GM10248 (cell line): Measurements from ENCODE around the gene SLC22A16.

Experiments
- CTCF ChIA-PET: fragments of 300-600 bp; sonication (Branson Sonifier 250); formaldehyde crosslinking; extraction: SDS; loops from one replicate; lab custom pipeline; 2021; ENCODE audit warnings: antibody characterized with exemption; lab: Yijun Ruan, JAX
- POLR2A ChIA-PET: fragments of 350-650 bp; sonication (Branson Sonifier 250); formaldehyde crosslinking; extraction: SDS; loops from one replicate; lab custom pipeline; 2020; ENCODE audit warnings: antibody characterized with exemption; lab: Yijun Ruan, JAX
- DNase-seq: peaks from one replicate; pipeline ENCODE4 v3.0.0; 2012; ENCODE audit errors: extremely low spot score
- CTCF ChIP-seq: IDR thresholded peaks from 2 replicates; pipeline ENCODE4 v1.5.1; 2012; ENCODE audit warnings: mild to moderate bottlenecking, low read depth; ENCODE audit errors: extremely low read depth, missing control alignments, control extremely low read depth

Gene SLC22A16

GRCh38 chr6:110401585-110402176 is 74.7 kb downstream of the SLC22A16 start:
- no peak for TF ChIP-seq CTCF
- ChIA-PET POLR2A (no interaction called here), CTCF (interaction anchor here (7.0 kb wide), 1 partner anchor 11 kb away, joined by 47 read pairs; no protein-coding TSS in a partner anchor)
- no peak for DNase-seq

GRCh38 chr6:110400208-110400607 is 76.2 kb downstream of the SLC22A16 start:
- DNase-seq: no peak
- TF ChIP-seq CTCF: no peak
- CTCF ChIA-PET: interaction anchor here (7.0 kb wide), 1 partner anchor 9 kb away, joined by 47 read pairs; no protein-coding TSS in a partner anchor
- POLR2A ChIA-PET: no interaction called here

GRCh38 chr6:110399219-110400071 is 77.0 kb downstream of the SLC22A16 start:
- POLR2A ChIA-PET: no interaction called here
- CTCF ChIA-PET: interaction anchor here (1.7 to 7.0 kb wide), 2 partner anchors 8 to 360 kb away, joined by 4 to 47 read pairs; no protein-coding TSS in a partner anchor
- no peak for DNase-seq
- TF ChIP-seq CTCF: no peak

GRCh38 chr6:110398778-110399177 is 77.6 kb downstream of the SLC22A16 start:
- ChIA-PET POLR2A (no interaction called here), CTCF (interaction anchor here (1.7 kb wide), 1 partner anchor 359 kb away, joined by 4 read pairs; no protein-coding TSS in a partner anchor)
- DNase-seq: no peak
- TF ChIP-seq CTCF: no peak

- no peak for DNase-seq
- ChIA-PET CTCF (interaction anchor here (1.6 to 7.0 kb wide), 3 partner anchors 10 to 691 kb away, joined by 6 to 77 read pairs (median 50); no protein-coding TSS in a partner anchor), POLR2A (no interaction called here)
- TF ChIP-seq CTCF: no peak
These were observed 81.2 kb downstream of the SLC22A16 start for GRCh38 chr6:110395221-110395620.

GRCh38 chr6:110394409-110394808 is 82.0 kb downstream of the SLC22A16 start:
- TF ChIP-seq CTCF: no peak
- ChIA-PET POLR2A (no interaction called here), CTCF (interaction anchor here (1.6 to 7.9 kb wide), 5 partner anchors 8 to 690 kb away, joined by 5 to 77 read pairs (median 47); no protein-coding TSS in a partner anchor)
- DNase-seq: no peak
